Measurements from ENCODE around the gene VENTX.

VENTX gene

DNA sequence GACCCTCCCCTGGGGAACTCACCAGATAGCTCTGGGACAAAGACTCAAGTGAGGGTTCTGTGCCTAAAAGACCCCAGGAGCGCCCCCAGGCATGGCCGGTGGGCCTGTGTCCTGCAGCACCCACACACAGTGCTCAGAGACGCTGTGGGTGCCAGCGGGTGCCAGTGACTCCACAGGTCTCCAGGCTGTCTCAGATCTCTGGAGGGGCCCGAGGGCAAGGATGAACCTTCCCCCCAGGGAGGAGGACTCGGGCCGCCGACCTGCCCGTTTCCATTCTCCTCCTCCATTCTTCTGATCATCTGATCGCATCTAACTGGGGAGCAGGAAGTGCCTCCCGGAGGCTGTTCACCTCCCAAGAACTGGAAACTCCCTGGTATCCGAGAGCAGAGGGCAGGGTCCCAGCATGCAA, 38.0 kb downstream of the VENTX start:
- POLR2A ChIA-PET, result no interaction called here
- H3K4me1 ChIP-seq (ENCODE audit: control insufficient read depth, insufficient read depth, low read length), result no peaks in the 10 kb centered on the region
- H3K27ac ChIP-seq (ENCODE audit: extremely low read depth, low read depth, low read length), result no peak overlapping the region
- H3K9me3 ChIP-seq (ENCODE audit: control insufficient read depth, insufficient read depth, low read depth, low read length), result no peaks in the 10 kb centered on the region
- TF ChIP-seq, protein P1, sequence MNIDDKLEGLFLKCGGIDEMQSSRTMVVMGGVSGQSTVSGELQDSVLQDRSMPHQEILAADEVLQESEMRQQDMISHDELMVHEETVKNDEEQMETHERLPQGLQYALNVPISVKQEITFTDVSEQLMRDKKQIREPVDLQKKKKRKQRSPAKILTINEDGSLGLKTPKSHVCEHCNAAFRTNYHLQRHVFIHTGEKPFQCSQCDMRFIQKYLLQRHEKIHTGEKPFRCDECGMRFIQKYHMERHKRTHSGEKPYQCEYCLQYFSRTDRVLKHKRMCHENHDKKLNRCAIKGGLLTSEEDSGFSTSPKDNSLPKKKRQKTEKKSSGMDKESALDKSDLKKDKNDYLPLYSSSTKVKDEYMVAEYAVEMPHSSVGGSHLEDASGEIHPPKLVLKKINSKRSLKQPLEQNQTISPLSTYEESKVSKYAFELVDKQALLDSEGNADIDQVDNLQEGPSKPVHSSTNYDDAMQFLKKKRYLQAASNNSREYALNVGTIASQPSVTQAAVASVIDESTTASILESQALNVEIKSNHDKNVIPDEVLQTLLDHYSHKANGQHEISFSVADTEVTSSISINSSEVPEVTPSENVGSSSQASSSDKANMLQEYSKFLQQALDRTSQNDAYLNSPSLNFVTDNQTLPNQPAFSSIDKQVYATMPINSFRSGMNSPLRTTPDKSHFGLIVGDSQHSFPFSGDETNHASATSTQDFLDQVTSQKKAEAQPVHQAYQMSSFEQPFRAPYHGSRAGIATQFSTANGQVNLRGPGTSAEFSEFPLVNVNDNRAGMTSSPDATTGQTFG (tag by site-specific recombination; IDR thresholded peaks at IDR 0.05; ENCODE audit: borderline replicate concordance), result no peak
- TF ChIP-seq ZNF16 (tag by site-specific recombination; IDR thresholded peaks at IDR 0.05; ENCODE audit: low read depth), result no peak
- TF ChIP-seq ZNF202 (tag by site-specific recombination; IDR thresholded peaks at IDR 0.05; ENCODE audit: borderline replicate concordance), result no peak
- TF ChIP-seq, protein P2, sequence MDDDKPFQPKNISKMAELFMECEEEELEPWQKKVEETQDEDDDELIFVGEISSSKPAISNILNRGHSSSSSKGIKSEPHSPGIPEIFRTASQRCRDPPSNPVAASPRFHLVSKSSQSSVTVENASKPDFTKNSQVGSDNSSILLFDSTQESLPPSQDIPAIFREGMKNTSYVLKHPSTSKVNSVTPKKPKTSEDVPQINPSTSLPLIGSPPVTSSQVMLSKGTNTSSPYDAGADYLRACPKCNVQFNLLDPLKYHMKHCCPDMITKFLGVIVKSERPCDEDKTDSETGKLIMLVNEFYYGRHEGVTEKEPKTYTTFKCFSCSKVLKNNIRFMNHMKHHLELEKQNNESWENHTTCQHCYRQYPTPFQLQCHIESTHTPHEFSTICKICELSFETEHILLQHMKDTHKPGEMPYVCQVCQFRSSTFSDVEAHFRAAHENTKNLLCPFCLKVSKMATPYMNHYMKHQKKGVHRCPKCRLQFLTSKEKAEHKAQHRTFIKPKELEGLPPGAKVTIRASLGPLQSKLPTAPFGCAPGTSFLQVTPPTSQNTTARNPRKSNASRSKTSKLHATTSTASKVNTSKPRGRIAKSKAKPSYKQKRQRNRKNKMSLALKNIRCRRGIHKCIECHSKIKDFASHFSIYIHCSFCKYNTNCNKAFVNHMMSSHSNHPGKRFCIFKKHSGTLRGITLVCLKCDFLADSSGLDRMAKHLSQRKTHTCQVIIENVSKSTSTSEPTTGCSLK (tag by site-specific recombination; IDR thresholded peaks at IDR 0.05), result no peak
- no peak for TF ChIP-seq ZNF600 (tag by site-specific recombination; IDR thresholded peaks at IDR 0.05)
- TF ChIP-seq ZNF791 (tag by site-specific recombination; IDR thresholded peaks at IDR 0.05), result no peak
- no peak for TF ChIP-seq ZXDB (tag by site-specific recombination; IDR thresholded peaks at IDR 0.05)
- TF ChIP-seq ZNF366 (tag by site-specific recombination; conservative IDR thresholded peaks at IDR 0.05), result no peak
- TF ChIP-seq ZNF843 (tag by site-specific recombination; IDR thresholded peaks at IDR 0.05), result no peak
- no peak for TF ChIP-seq ZNF629 (tag by site-specific recombination; IDR thresholded peaks at IDR 0.05)
- TF ChIP-seq ZNF248 (tag by site-specific recombination; IDR thresholded peaks at IDR 0.05), result no peak
- TF ChIP-seq ZNF221 (tag by site-specific recombination; IDR thresholded peaks at IDR 0.05; ENCODE audit: borderline replicate concordance), result no peak
- TF ChIP-seq, protein P3, sequence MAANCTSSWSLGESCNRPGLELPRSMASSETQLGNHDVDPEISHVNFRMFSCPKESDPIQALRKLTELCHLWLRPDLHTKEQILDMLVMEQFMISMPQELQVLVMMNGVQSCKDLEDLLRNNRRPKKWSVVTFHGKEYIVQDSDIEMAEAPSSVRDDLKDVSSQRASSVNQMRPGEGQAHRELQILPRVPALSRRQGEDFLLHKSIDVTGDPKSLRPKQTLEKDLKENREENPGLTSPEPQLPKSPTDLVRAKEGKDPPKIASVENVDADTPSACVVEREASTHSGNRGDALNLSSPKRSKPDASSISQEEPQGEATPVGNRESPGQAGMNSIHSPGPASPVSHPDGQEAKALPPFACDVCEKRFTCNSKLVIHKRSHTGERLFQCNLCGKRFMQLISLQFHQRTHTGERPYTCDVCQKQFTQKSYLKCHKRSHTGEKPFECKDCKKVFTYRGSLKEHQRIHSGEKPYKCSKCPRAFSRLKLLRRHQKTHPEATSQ (tag by site-specific recombination; IDR thresholded peaks at IDR 0.05), result no peak
- no peak for TF ChIP-seq ZNF654 (tag by site-specific recombination; IDR thresholded peaks at IDR 0.05; ENCODE audit: low read depth)
- CTCF ChIA-PET, result no interaction called here
- H3K4me3 ChIP-seq (ENCODE audit: low read depth, low read length), result no peak overlapping the region
- peaks cover 0 to 21% of the 10 kb centered on the region in 2 experiments; a peak in 1 of 3 replicates for H3K36me3 ChIP-seq (ENCODE audit: control insufficient read depth in 2 of 2, insufficient read depth in 1 of 2, low read length in 2 of 2)

DNA sequence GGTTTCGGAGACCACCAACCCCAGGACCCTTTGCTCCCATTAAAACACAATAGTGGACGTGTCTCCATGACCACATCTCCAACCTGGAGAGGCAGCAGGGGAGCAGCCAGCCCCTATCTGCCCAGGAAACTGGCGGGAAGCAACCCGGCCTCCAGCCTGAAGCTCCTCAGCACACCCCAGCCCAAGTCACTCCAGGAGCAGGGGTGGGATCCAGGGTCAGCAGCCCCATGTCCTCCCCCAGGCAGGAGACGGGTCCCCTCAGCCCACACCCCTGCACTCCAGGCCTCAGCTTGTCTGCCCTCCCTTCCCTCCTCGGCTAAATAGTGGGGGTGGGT, 38.4 kb downstream of the VENTX start:
- H3K9me3 ChIP-seq (ENCODE audit: control insufficient read depth, insufficient read depth, low read depth, low read length), result no peaks in the 10 kb centered on the region
- no peak for TF ChIP-seq SP3 (tag by site-specific recombination; IDR thresholded peaks at IDR 0.05)
- TF ChIP-seq, protein P4, sequence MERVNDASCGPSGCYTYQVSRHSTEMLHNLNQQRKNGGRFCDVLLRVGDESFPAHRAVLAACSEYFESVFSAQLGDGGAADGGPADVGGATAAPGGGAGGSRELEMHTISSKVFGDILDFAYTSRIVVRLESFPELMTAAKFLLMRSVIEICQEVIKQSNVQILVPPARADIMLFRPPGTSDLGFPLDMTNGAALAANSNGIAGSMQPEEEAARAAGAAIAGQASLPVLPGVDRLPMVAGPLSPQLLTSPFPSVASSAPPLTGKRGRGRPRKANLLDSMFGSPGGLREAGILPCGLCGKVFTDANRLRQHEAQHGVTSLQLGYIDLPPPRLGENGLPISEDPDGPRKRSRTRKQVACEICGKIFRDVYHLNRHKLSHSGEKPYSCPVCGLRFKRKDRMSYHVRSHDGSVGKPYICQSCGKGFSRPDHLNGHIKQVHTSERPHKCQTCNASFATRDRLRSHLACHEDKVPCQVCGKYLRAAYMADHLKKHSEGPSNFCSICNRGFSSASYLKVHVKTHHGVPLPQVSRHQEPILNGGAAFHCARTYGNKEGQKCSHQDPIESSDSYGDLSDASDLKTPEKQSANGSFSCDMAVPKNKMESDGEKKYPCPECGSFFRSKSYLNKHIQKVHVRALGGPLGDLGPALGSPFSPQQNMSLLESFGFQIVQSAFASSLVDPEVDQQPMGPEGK (tag by site-specific recombination; IDR thresholded peaks at IDR 0.05), result peak; percentile 22; the same call in 1 of the 2 replicates
- TF ChIP-seq, protein P5, sequence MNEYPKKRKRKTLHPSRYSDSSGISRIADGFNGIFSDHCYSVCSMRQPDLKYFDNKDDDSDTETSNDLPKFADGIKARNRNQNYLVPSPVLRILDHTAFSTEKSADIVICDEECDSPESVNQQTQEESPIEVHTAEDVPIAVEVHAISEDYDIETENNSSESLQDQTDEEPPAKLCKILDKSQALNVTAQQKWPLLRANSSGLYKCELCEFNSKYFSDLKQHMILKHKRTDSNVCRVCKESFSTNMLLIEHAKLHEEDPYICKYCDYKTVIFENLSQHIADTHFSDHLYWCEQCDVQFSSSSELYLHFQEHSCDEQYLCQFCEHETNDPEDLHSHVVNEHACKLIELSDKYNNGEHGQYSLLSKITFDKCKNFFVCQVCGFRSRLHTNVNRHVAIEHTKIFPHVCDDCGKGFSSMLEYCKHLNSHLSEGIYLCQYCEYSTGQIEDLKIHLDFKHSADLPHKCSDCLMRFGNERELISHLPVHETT (tag by site-specific recombination; IDR thresholded peaks at IDR 0.05), result no peak
- H3K4me3 ChIP-seq (ENCODE audit: low read depth, low read length), result no peak overlapping the region
- ChIA-PET POLR2A (no interaction called here), CTCF (interaction anchor here (0.7 kb wide), 1 partner anchor 528 kb away, joined by 3 read pairs; no protein-coding TSS in a partner anchor)
- H3K27ac ChIP-seq (ENCODE audit: extremely low read depth, low read depth, low read length), result no peak overlapping the region
- H3K36me3 ChIP-seq (ENCODE audit: control insufficient read depth in 2 of 2, insufficient read depth in 1 of 2, low read length in 2 of 2), result peaks cover 0 to 22% of the 10 kb centered on the region in 2 experiments; a peak in 1 of 3 replicates
- H3K4me1 ChIP-seq (ENCODE audit: control insufficient read depth, insufficient read depth, low read length), result no peaks in the 10 kb centered on the region
